HepG2 (cell line): ENCODE data around the gene PIP4K2B. TPM values are rescaled to one million over a fixed set of nuclear protein-coding genes. Genes with fewer than 3 reads are reported as not detected.

Experiments used
- AGO1 ChIP-seq: fragments of 200-400 bp; formaldehyde crosslinking; IDR thresholded peaks from 2 replicates; pipeline ENCODE4 v1.6.1; 2017; ENCODE audit warnings: mild to moderate bottlenecking, low read depth, low read length, moderate library complexity; ENCODE audit not compliant: poor library complexity, severe bottlenecking
- HNF1A ChIP-seq, 2 experiments: sonication (generic) in 1 of 2; formaldehyde crosslinking in 1 of 2; IDR thresholded peaks; 2 replicates each; pipeline versions ENCODE4 v1.4.0 to v1.6.1; 2016 to 2020; ENCODE audit warnings: borderline replicate concordance in 1 of 2, low read depth in 1 of 2, mild to moderate bottlenecking in 1 of 2, missing genetic modification reagents in 1 of 2
- IRF1 ChIP-seq: sonication (generic); formaldehyde crosslinking; IDR thresholded peaks from 2 replicates; pipeline ENCODE4 v1.4.0; 2020; ENCODE audit warnings: low read depth, mild to moderate bottlenecking, missing genetic modification reagents
- IRF9 ChIP-seq: sonication (generic); formaldehyde crosslinking; IDR thresholded peaks from 2 replicates; pipeline ENCODE4 v1.8.0; 2022; ENCODE audit warnings: missing genetic modification reagents, mild to moderate bottlenecking, borderline replicate concordance
- PRDM10 ChIP-seq: sonication (generic); formaldehyde crosslinking; IDR thresholded peaks from 2 replicates; pipeline ENCODE4 v1.4.0; 2020; ENCODE audit warnings: low read depth, missing genetic modification reagents
- REPIN1 ChIP-seq: sonication (generic); formaldehyde crosslinking; IDR thresholded peaks from 2 replicates; pipeline ENCODE4 v1.8.0; 2022; ENCODE audit warnings: missing genetic modification reagents, low read depth, mild to moderate bottlenecking, borderline replicate concordance
- SAP130 ChIP-seq: IDR thresholded peaks from 2 replicates; pipeline ENCODE4 v1.6.1; 2016; ENCODE audit warnings: low read depth
- ZFP91 ChIP-seq: sonication (generic); formaldehyde crosslinking; IDR thresholded peaks from 2 replicates; pipeline ENCODE4 v1.9.0; 2022; ENCODE audit warnings: missing genetic modification reagents, mild to moderate bottlenecking, borderline replicate concordance
- ZNF256 ChIP-seq: sonication (generic); formaldehyde crosslinking; conservative IDR thresholded peaks from 2 replicates; pipeline ENCODE4 v1.4.0; 2020; ENCODE audit warnings: missing genetic modification reagents
- ZNF292 ChIP-seq: sonication (generic); formaldehyde crosslinking; IDR thresholded peaks from 2 replicates; pipeline ENCODE4 v1.8.1; 2022; ENCODE audit warnings: mild to moderate bottlenecking, low read depth, missing genetic modification reagents, borderline replicate concordance
- ZNF451 ChIP-seq: sonication (generic); formaldehyde crosslinking; IDR thresholded peaks from 2 replicates; pipeline ENCODE4 v1.5.0; 2020; ENCODE audit warnings: mild to moderate bottlenecking, missing genetic modification reagents
- ZNF562 ChIP-seq: sonication (generic); formaldehyde crosslinking; IDR thresholded peaks from 2 replicates; pipeline ENCODE4 v1.8.0; 2022; ENCODE audit warnings: missing genetic modification reagents, borderline replicate concordance
- ZNF570 ChIP-seq: sonication (generic); formaldehyde crosslinking; IDR thresholded peaks from 2 replicates; pipeline ENCODE4 v1.4.0; 2020; ENCODE audit warnings: mild to moderate bottlenecking, missing genetic modification reagents, borderline replicate concordance
- ZNF761 ChIP-seq: sonication (generic); formaldehyde crosslinking; conservative IDR thresholded peaks from 2 replicates; pipeline ENCODE4 v1.4.0; 2020; ENCODE audit warnings: mild to moderate bottlenecking, missing genetic modification reagents
- ZNF839 ChIP-seq: sonication (generic); formaldehyde crosslinking; IDR thresholded peaks from 2 replicates; pipeline ENCODE4 v1.4.0; 2020; ENCODE audit warnings: missing genetic modification reagents, mild to moderate bottlenecking, borderline replicate concordance
- polyA plus RNA-seq, 8 experiments: library from polyadenylated mRNA; depleted of rRNA in 3 of 8; stranded (reverse) in 7 of 8; unstranded in 1 of 8; fragments of >200 nt; fragmentation: Illumina TruSeq in 4 of 8; extraction: Trizol in 4 of 8; gene quantifications; 2 replicates each; pipeline versions ENCODE4 v1.2.1 to v1.2.3, GENCODE V29; 2011 to 2016; ENCODE audit warnings: low read depth in 4 of 8, missing spikeins in 1 of 8, mixed read lengths in 1 of 8; ENCODE audit not compliant: insufficient read depth in 1 of 8
- total RNA-seq, 5 experiments: library from RNA; depleted of rRNA; stranded (reverse); fragments of >200 nt; fragmentation: Illumina TruSeq; extraction: Trizol; gene quantifications; 2 replicates each; pipeline ENCODE4 v1.2.3, GENCODE V29; 2016; ENCODE audit warnings: low read depth in 1 of 5

PIP4K2B gene
- total and polyA plus RNA-seq, 2 of the 13 experiments (the other 11 are each of a cell fraction or from before 2014, with no cell fraction given) = 20.4 to 54.0 TPM

GRCh38 chr17:38746004-38746848 is 53.1 kb downstream of the PIP4K2B start (continued):
- TF ChIP-seq PRDM10 (peak; percentile 83), ZNF839 (CRISPR knock-in tag) (no peak), ZNF562 (CRISPR knock-in tag) (no peak), ZNF570 (no peak), IRF9 (CRISPR knock-in tag) (0 out of 2 replicates have a peak, but pooled peaks have one; percentile 15), IRF1 (CRISPR knock-in tag) (no peak), SAP130 (peak; percentile 96), ZFP91 (CRISPR knock-in tag) (peak; percentile 41), ZNF292 (CRISPR knock-in tag) (no peak), ZNF761 (CRISPR knock-in tag) (peak; percentile 49; the same call in 1 of the 2 replicates), HNF1A (IDR thresholded peaks at IDR 0.05; ENCODE audit: low read depth) (no peak), HNF1A (CRISPR knock-in tag; IDR thresholded peaks at IDR 0.05; ENCODE audit: borderline replicate concordance) (no peak; the same call in 1 of the 2 replicates), ZNF256 (CRISPR knock-in tag) (no peak), ZNF451 (0 out of 2 replicates have a peak, but pooled peaks have one; percentile 11), REPIN1 (peak; percentile 71), AGO1 (no peak)
